ENCODE data around the gene AMMECR1. TPM values are rescaled to one million over a fixed set of nuclear protein-coding genes. Genes with fewer than 3 reads are reported as not detected.

AMMECR1 gene
- total RNA-seq, 1 donor from 2014 or later = 16.0 TPM

GRCh38 chrX:110267874-110268273 is 50.0 kb downstream of the AMMECR1 start:
- Histone ChIP-seq H3K4me3 (ENCODE audit: low read depth, low read length) (no peak overlapping the region), H3K27me3 (ENCODE audit: control insufficient read depth, insufficient read depth, low read length) (no peaks in the 10 kb centered on the region), H3K36me3 (ENCODE audit: control insufficient read depth, insufficient read depth, low read length) (no peaks in the 10 kb centered on the region)
- no peak for DNase-seq (ENCODE audit: low read depth)
- no peak for TF ChIP-seq CTCF (IDR thresholded peaks at IDR 0.05; ENCODE audit: insufficient read depth, low read length, poor library complexity, severe bottlenecking)

- TF ChIP-seq CTCF (IDR thresholded peaks at IDR 0.05; ENCODE audit: insufficient read depth, low read length, poor library complexity, severe bottlenecking) = no peak
These were observed 52.2 kb downstream of the AMMECR1 start for GRCh38 chrX:110265661-110266060.

GRCh38 chrX:110259117-110259516 is 58.8 kb downstream of the AMMECR1 start:
- no peaks in the 10 kb centered on the region for H3K27me3 ChIP-seq (ENCODE audit: control insufficient read depth, insufficient read depth, low read length)
- H3K4me3 ChIP-seq (ENCODE audit: low read depth, low read length) = no peak overlapping the region
- DNase-seq (ENCODE audit: low read depth) = no peak
- H3K36me3 ChIP-seq (ENCODE audit: control insufficient read depth, insufficient read depth, low read length) = no peaks in the 10 kb centered on the region
- TF ChIP-seq CTCF (IDR thresholded peaks at IDR 0.05; ENCODE audit: insufficient read depth, low read length, poor library complexity, severe bottlenecking) = no peak

More at GRCh38 chrX:110265661-110266060, 52.2 kb downstream of the AMMECR1 start:
- Histone ChIP-seq H3K27me3 (ENCODE audit: control insufficient read depth, insufficient read depth, low read length) (no peaks in the 10 kb centered on the region), H3K36me3 (ENCODE audit: control insufficient read depth, insufficient read depth, low read length) (no peaks in the 10 kb centered on the region), H3K4me3 (ENCODE audit: low read depth, low read length) (no peak overlapping the region)
- no peak for DNase-seq (ENCODE audit: low read depth)

GRCh38 chrX:110258552-110258951 is 59.3 kb downstream of the AMMECR1 start:
- DNase-seq (ENCODE audit: low read depth) = no peak
- H3K36me3 ChIP-seq (ENCODE audit: control insufficient read depth, insufficient read depth, low read length) = no peaks in the 10 kb centered on the region
- no peak for TF ChIP-seq CTCF (IDR thresholded peaks at IDR 0.05; ENCODE audit: insufficient read depth, low read length, poor library complexity, severe bottlenecking)
- no peaks in the 10 kb centered on the region for H3K27me3 ChIP-seq (ENCODE audit: control insufficient read depth, insufficient read depth, low read length)
- no peak overlapping the region for H3K4me3 ChIP-seq (ENCODE audit: low read depth, low read length)

GRCh38 chrX:110257889-110258288 is 60.0 kb downstream of the AMMECR1 start:
- Histone ChIP-seq H3K36me3 (ENCODE audit: control insufficient read depth, insufficient read depth, low read length) (no peaks in the 10 kb centered on the region), H3K4me3 (ENCODE audit: low read depth, low read length) (no peak overlapping the region), H3K27me3 (ENCODE audit: control insufficient read depth, insufficient read depth, low read length) (no peaks in the 10 kb centered on the region)
- no peak for TF ChIP-seq CTCF (IDR thresholded peaks at IDR 0.05; ENCODE audit: insufficient read depth, low read length, poor library complexity, severe bottlenecking)
- no peak for DNase-seq (ENCODE audit: low read depth)

- no peak overlapping the region for H3K4me3 ChIP-seq (ENCODE audit: low read depth, low read length)
- no peaks in the 10 kb centered on the region for H3K27me3 ChIP-seq (ENCODE audit: control insufficient read depth, insufficient read depth, low read length)
- DNase-seq (ENCODE audit: low read depth) = no peak
- no peak for TF ChIP-seq CTCF (IDR thresholded peaks at IDR 0.05; ENCODE audit: insufficient read depth, low read length, poor library complexity, severe bottlenecking)
- H3K36me3 ChIP-seq (ENCODE audit: control insufficient read depth, insufficient read depth, low read length) = no peaks in the 10 kb centered on the region
These were observed 65.2 kb downstream of the AMMECR1 start for GRCh38 chrX:110252711-110253110.
